Small intestine (tissue), 7 donors: ENCODE data around the gene ATP8B3. TPM values are rescaled to one million over a fixed set of nuclear protein-coding genes. Genes with fewer than 3 reads are reported as not detected.

Source experiments
- DNase-seq, 2 donors: peaks; one replicate each; pipeline versions ENCODE4 v3.0.0 to v3.0.0-alpha.2; 2013
- FAIRE-seq: peaks from 2 replicates; lab custom pipeline; 2012; peaks lifted over from hg19 to GRCh38; lab: Jason Lieb, UNC
- H3K27ac ChIP-seq, 3 donors: one replicate each; pipeline ENCODE4 v1.5.1; 2013; ENCODE audit warnings: low read length in 2 of 3, mild to moderate bottlenecking in 2 of 3, control low read depth in 1 of 3, inconsistent platforms in 1 of 3, low read depth in 1 of 3, moderate library complexity in 1 of 3
- H3K27me3 ChIP-seq, 3 donors: one replicate each; pipeline ENCODE4 v1.6.1; 2013; ENCODE audit warnings: low read length in 3 of 3, inconsistent platforms in 1 of 3; ENCODE audit not compliant: control insufficient read depth in 3 of 3, insufficient read depth in 3 of 3
- H3K36me3 ChIP-seq, 3 donors: one replicate each; pipeline ENCODE4 v1.6.1; 2013; ENCODE audit warnings: low read length in 3 of 3, inconsistent platforms in 1 of 3, low read depth in 1 of 3, mild to moderate bottlenecking in 1 of 3, moderate library complexity in 1 of 3; ENCODE audit not compliant: control insufficient read depth in 3 of 3, insufficient read depth in 2 of 3
- H3K4me1 ChIP-seq, 3 donors: one replicate each; pipeline ENCODE4 v1.6.1; 2013; ENCODE audit warnings: low read length in 2 of 3, inconsistent platforms in 1 of 3, low read depth in 1 of 3, mild to moderate bottlenecking in 1 of 3, moderate library complexity in 1 of 3; ENCODE audit not compliant: control insufficient read depth in 3 of 3, insufficient read depth in 2 of 3
- H3K4me3 ChIP-seq, 3 donors: one replicate each; pipeline ENCODE4 v1.5.1; 2013; ENCODE audit warnings: low read length in 3 of 3, control low read depth in 1 of 3, inconsistent platforms in 1 of 3, low read depth in 1 of 3, mild to moderate bottlenecking in 1 of 3, moderate library complexity in 1 of 3
- H3K9me3 ChIP-seq, 2 donors: one replicate each; pipeline ENCODE4 v1.6.1; 2013; ENCODE audit warnings: low read depth in 1 of 2, low read length in 1 of 2; ENCODE audit not compliant: control insufficient read depth in 2 of 2, insufficient read depth in 1 of 2
- WGBS, 3 donors: extraction: QIAGEN DNeasy Blood & Tissue Kit; methylation state at CpG; one replicate each; pipeline ENCODE4 v1.1.7; 2013; 5-methylcytosine and 5-hydroxymethylcytosine counted together
- polyA plus RNA-seq, 4 donors: library from polyadenylated mRNA; stranded (reverse) in 3 of 4; unstranded in 1 of 4; fragments of 200-250 nt in 3 of 4; fragments of 120-200 nt in 1 of 4; gene quantifications; one replicate each; pipeline versions ENCODE4 v1.2.1 to v1.2.3, GENCODE V29; 2013
- donor health status: healthy with polysubstance abuse.
- donor health status: control.
- donor health status: control.
- donor health status: Bipolar disorder and iron deficiency.
- donor health status: healthy.

The ATP8B3 gene
- polyA plus RNA-seq, 4 donors: 0.45 to 0.52 (median 0.47) TPM; not detected in 1

GRCh38 chr19:1758959-1759903, 52.8 kb downstream of the ATP8B3 start:
- Histone ChIP-seq H3K36me3 (no peaks in the 10 kb centered on the region), H3K4me3 (no peak overlapping the region), H3K4me1 (no peaks in the 10 kb centered on the region), H3K27ac (no peak overlapping the region), H3K9me3 (no peaks in the 10 kb centered on the region), H3K27me3 (peaks cover 34 to 95% (median 61%) of the 10 kb centered on the region in 3 donors)
- DNase-seq (no peak), FAIRE-seq (no peak)
- WGBS, 3 donors: 17 to 28% (median 26%) methylated on average over 16 of the region's 16 CpGs

DNA sequence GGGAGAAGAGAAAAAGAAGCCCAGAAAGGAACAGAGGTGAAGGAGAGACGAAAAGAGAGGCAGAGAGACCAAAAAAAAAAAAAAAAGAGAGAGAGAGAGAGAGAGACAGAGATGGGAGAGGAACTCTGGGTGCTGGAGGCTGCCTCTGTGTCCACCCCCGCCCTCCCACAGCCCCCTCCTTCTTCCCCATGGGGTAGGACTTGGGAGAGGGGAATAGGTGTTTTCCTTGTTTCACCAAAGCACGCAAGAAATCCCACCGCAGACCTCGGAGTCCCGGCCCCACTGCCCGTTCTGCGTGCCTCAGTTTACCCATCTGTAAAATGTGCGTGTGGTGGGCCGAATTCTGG, 53.9 kb downstream of the ATP8B3 start:
- DNase-seq: no peak
- FAIRE-seq: no peak
- 9 to 18% (median 16%) methylated on average over 9 to 10 of the region's 10 CpGs for WGBS, 3 donors
- no peak overlapping the region for H3K4me3 ChIP-seq
- no peaks in the 10 kb centered on the region for H3K4me1 ChIP-seq
- H3K27me3 ChIP-seq: peaks cover 42 to 84% (median 54%) of the 10 kb centered on the region in 3 donors
- no peaks in the 10 kb centered on the region for H3K9me3 ChIP-seq
- no peak overlapping the region for H3K27ac ChIP-seq
- H3K36me3 ChIP-seq: no peaks in the 10 kb centered on the region

GRCh38 chr19:1757468-1758230, 54.4 kb downstream of the ATP8B3 start:
- WGBS, 3 donors: 1 to 4% (median 3%) methylated on average over 72 to 86 of the region's 86 CpGs
- DNase-seq (no peak), FAIRE-seq (no peak)
- Histone ChIP-seq H3K36me3 (no peaks in the 10 kb centered on the region), H3K27me3 (peaks cover 45 to 83% (median 57%) of the 10 kb centered on the region in 3 donors), H3K4me1 (no peaks in the 10 kb centered on the region), H3K27ac (no peak overlapping the region), H3K9me3 (no peaks in the 10 kb centered on the region), H3K4me3 (no peak overlapping the region)

GRCh38 chr19:1756705-1757465, 55.2 kb downstream of the ATP8B3 start:
- Histone ChIP-seq H3K4me1 (no peaks in the 10 kb centered on the region), H3K36me3 (no peaks in the 10 kb centered on the region), H3K27ac (no peak overlapping the region), H3K4me3 (no peak overlapping the region), H3K27me3 (peaks cover 37 to 84% (median 57%) of the 10 kb centered on the region in 3 donors), H3K9me3 (no peaks in the 10 kb centered on the region)
- WGBS, 3 donors: 4 to 17% (median 14%) methylated on average over 27 to 29 of the region's 29 CpGs
- no peak for FAIRE-seq
- no peak for DNase-seq

GRCh38 chr19:1756264-1756663, 55.8 kb downstream of the ATP8B3 start:
- no peak for DNase-seq
- FAIRE-seq: no peak
- H3K27me3 ChIP-seq: peaks cover 34 to 84% (median 58%) of the 10 kb centered on the region in 3 donors

DNA sequence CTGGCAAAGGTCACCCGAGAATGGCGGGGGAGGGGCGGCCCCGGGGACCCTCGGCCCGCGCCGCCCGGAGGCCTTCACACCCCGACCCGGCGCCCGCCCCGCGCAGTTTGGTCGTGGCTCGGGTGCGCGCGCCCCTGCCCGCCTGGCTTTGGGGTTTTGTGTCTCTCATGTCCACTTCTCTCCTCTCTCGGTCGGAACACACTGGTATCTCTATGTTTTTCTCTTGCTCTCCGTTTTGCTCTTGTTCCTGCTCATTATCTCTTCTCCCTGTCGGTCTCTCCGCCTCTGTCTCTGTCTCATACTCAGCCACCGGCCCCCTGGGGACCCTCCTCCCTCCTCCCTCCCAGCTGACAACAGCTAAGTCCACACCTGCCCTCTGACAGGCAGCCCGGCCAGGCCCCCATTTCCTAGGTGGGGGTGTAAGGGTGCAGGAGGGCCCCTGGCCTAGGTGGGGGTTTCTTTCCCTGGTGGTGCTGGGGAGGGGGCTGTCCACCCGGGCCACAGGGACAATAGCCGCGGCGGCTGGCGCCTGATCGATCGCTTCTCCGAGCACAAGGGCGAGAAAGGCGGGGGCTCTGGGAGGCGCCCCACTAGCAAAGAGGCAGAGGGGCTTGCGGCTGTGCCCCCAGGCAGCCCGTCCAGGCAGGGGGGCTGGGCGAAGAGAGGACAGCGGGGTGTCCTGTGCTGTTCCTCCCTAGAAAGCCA, 56.5 kb downstream of the ATP8B3 start:
- no peak for FAIRE-seq
- Histone ChIP-seq H3K4me1 (no peaks in the 10 kb centered on the region), H3K27me3 (peaks cover 34 to 85% (median 60%) of the 10 kb centered on the region in 3 donors), H3K36me3 (no peaks in the 10 kb centered on the region), H3K9me3 (no peaks in the 10 kb centered on the region), H3K27ac (no peak overlapping the region), H3K4me3 (no peak overlapping the region)
- DNase-seq: no peak
- WGBS, 3 donors: 2 to 8% (median 7%) methylated on average over 33 to 43 of the region's 43 CpGs

More at GRCh38 chr19:1756264-1756663, 55.8 kb downstream of the ATP8B3 start:
- H3K4me1 ChIP-seq: no peaks in the 10 kb centered on the region
- H3K27ac ChIP-seq: no peak overlapping the region
- H3K4me3 ChIP-seq: no peak overlapping the region
- no peaks in the 10 kb centered on the region for H3K36me3 ChIP-seq
- 5 to 10% (median 8%) methylated on average over 20 of the region's 20 CpGs for WGBS, 3 donors
- no peaks in the 10 kb centered on the region for H3K9me3 ChIP-seq

DNA sequence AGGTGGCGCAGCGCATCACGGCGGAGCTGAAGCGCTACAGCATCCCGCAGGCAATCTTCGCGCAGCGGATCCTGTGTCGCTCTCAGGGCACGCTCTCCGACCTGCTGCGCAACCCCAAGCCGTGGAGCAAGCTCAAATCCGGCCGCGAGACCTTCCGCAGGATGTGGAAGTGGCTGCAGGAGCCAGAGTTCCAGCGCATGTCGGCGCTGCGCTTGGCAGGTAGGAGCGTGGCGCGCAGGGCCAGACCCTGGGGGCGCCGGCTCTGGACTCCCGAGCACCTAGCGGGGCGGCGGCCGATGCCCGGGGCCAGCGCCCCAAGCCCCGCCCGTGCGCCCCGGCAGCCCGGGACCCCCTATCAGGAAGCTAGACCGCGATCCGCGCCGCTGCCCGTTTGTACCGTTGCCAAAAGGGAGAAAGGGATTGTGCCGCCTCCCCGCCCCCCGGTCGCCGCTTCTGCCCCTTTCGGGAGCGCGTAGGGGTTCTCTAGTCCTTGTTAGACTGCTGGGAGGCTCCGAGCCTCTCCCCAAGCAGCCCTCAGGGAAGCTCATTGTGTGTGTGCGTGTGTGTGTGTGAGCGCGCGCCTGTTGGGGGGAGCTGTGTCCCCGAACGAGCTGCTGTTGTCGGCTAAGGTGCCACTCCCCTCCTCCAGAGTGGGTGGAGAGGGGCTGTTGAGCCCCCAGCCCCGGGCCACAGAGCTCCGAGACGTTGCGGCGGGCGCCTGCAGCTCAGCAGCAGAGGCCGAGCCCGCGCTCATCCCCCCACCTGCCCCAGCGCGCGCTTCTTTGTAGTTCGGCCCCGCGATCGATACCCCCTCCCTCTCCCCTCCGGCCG, 57.2 kb downstream of the ATP8B3 start:
- Histone ChIP-seq H3K27me3 (peaks cover 34 to 85% (median 59%) of the 10 kb centered on the region in 3 donors), H3K27ac (no peak overlapping the region), H3K4me1 (peaks cover 0 to 4% (median 0%) of the 10 kb centered on the region in 3 donors), H3K9me3 (no peaks in the 10 kb centered on the region), H3K4me3 (no peak overlapping the region), H3K36me3 (no peaks in the 10 kb centered on the region)
- 3 to 7% (median 5%) methylated on average over 58 to 80 of the region's 80 CpGs for WGBS, 3 donors
- FAIRE-seq (no peak), DNase-seq (no peak)
